Anterior cingulate cortex (tissue), 58 donors: Measurements from ENCODE around the gene MZF1.

Experiments used
- DNase-seq, 58 donors: peaks; one replicate each; lab custom pipeline; 2025; lab: John Stamatoyannopoulos, UW

Gene MZF1

DNA sequence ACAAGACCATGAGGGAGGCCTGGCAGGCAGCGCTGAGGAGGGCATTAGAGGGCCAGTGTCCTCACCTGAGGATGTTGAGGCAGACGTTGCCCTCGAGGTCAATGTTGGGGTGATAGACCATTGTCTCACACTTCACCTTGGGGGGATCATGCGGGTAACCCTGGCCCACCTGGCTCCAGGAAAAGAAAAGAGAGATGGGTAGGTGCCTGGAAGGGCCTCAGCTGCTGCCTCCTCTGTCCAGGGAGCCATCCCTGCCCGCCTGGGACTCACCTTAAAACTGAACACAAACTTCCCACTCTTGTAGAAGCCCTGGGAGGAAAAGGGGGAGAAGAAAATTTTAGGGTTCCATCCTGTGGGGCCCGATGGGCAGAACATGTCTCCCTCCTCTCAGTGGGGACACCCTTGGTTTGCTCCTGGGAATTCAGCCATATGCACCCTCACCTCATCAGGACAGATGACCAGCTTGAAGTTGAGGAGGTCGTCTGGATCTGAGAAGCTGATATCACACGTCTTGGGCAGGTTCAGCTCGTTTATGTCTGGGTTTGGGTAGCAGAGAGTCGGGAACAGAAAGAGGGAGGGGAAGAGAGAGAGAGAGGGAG lies 16.4 kb downstream of the MZF1 start:
- no peak for DNase-seq

DNA sequence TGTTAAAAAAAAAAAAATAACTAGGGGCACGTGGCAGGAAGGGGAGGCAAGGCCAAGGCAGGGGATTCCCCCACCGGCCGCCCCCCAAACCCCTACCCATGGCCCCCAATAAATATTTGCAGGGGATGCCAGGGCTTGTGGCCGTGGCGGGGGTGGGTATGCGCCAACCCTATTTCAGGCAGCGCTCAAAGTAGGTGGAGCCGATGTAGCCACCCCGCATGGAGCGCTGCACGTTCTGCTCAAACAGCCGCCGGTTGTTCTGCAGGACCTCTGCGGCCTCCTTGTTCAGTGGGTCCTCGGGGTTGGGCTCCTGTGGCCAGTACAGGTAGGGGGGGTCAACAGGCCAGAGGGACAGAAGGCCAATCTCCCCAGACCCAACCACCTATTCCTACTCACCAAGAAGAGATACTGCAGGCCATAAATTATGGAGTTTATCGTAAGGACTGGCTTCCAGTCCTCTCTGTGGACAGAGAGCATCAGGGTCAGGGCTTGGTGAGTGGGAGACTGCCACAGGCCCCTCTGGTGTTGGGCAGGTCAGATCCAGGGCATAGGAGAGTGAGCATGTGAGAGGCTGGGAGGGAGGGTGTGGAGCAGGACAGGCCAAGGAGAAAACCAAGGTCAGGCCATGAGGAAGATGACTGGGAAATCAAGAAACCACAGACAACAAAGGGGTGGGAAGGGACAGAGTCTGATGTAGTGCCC lies 17.1 kb downstream of the MZF1 start:
- DNase-seq = no peak

DNA sequence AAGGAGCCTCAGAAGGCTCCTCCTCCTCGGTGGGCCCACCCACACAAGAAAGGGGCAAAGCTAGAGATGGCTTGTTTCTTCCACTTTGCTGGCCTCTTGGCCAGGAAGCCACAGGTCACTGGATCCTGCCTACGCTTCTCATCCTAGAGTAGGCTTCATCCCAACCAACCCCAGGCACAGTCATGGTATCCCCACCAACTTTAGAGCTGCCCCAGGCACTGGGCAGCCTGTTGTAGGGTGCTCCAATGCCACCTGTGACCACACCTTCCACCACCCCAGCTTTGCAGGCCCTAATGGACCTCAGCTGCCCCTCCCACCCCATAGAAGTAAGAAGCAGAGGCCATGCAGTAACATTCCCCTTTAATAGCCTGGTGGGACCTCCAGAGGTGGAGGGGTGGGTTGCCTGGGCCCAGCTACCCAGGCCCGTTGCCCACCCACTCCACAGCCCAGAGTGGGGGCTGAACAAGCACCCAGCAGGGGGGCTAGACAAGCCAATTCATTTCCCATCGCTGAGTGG lies 17.7 kb downstream of the MZF1 start:
- no peak for DNase-seq

DNA sequence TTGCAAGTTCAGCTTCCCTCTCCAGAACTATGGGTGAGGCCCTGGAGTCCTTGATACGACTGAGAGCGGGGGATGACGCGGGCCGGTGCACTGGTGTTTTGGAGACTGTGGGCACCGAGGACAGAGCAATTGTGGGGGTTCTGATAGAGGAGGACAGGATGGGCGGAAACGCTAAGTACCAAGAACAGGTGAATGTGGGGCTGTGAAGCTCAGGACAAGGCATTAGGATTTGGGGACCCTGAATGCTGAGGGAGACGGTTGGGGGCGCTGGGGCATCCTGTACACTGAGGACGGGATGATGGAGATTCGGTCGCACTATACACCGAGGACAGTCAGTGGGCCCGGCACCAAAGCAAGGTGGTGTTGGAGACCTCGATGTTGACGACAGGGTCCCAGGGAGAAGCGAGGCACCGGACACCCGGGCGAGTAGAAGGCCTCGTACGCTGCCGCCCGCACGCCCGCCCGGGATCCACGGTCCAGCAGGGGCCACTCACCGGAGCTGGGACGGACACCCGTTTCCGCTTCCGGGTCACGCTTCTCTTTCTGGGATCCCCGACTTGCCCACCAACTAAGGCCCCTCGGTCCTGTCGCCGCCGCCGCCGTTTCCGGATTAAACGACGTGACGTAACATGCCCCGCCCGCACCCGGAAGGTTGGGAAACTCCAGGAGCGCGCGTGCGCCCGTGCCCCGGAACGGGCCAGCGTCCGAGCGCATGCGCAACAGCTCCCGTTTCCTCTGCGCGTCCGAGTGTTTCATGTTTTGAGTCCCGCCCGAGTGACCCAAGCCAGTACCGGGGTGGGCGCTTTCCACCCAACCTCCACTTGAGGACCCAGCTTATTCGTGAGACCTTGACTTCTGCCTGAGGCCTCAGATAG lies 18.4 kb downstream of the MZF1 start, which contains the start of gene CHMP2A:
CHMP2A (minus strand) TSS at position 612 of the 875 bp plus-strand sequence. CDS start 893 bp downstream, outside the sequence.
- no peak for DNase-seq

DNA sequence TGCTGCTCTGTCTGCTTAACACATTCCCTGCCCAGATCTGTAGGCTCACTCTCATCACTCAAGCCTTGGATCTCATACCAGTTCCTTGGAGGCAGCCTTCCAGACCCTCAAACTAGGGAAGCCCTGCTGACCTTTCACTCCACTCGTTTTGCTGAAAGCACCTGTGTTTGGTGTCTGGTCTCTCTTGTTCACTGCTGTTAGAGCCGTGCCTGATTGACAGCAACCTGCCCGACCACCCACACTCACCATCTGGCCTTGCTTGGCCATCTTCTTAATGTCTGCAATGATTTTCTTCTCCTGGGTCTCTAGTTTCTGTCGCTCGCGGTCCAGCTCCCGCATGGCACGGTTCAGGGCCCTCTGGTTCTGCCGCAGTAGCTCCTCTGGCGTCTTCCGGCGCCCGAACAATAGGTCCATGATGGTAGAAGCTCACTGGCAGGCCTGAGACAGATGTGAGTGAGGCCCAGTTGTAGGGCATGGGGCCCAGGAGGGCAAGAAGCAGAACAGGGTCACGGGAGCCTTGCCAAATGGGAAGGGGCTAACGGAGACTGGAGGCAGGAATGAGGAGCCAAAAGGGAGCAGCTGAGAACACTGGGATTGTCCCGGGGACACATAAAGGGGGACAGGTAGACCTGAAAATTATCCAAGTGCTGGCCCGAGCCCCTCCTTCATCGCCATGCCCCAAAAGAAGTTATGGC lies 19.2 kb downstream of the MZF1 start:
- DNase-seq = no peak

DNA sequence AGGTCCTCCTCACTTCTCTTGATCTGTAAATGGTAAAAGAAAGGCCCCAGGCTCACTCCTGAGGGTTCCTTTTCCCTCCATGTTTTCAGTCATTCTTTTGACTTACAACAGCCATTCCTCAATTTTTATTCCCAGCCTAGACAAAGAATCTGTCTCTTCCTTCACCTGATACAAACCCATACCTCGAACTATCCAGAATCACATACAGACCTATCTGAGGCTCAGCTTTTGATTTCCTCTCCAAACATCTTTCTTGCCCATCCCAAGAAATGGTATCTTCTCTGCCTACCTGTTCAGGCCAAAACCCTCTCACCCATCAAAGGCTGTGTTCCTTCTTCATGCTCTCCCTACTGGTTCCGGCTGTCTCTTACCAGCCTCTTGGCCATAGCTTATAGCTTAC lies 20.5 kb downstream of the MZF1 start:
- no peak for DNase-seq

DNA sequence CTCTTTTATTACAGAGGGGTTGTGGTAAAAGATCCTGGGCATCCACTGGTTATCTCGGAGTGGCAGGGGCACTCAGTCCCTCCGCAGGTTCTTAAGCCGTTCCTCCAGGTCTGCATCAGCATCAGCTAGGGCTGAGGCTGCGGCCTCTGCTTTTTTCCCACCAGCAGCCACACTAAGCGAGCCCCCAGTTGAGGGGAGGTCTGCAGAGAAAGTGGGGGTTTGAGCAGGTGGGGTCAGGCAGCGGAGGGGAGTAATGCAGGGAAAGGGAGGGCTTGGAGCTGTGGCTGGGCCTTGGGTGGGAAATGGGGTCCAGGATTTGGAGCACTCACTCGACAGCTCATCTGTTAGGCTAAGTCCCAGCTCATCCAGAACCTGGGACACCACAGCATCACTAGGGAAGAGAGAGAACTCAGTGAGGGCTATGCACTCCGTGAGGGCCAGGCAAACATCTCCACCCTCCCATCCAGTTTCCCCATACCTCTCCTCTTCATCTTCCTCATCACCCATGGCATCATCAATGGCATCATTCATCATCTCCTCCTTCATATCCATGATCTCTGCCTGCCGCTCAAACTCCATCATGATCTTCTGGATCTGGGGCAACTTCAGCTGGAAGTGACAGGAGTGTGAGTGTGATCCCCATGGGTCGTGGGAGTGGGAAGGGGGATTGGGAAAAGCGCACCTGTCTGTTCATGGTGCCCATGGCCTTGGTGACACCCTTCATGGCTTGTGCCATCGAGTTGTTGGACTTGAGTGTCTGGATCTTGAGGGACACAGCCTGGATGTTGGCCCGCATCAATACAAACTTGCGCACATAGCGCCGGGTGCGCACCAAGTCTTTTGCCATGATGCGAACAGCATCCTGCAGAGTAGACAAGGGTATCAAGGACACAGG lies 21.3 kb downstream of the MZF1 start:
- DNase-seq = no peak

DNA sequence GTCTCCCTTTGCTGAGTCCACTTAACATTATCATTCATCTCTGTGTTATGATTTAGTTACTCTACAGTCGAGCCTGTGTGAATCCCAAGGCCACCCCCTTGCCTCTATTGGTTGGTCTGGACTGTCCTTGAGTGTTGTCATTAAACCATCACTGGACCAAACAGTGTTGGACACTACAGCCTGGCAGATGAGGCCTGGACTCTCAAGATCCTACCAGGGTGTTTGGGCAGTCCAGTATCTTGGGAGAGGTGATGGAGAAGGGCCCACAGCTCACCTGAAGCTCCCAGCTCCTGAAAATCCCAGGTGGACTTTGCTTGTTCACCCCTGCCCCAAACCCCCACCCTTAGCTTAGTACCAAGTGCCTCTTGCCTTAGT lies 22.0 kb downstream of the MZF1 start:
- no peak for DNase-seq

DNA sequence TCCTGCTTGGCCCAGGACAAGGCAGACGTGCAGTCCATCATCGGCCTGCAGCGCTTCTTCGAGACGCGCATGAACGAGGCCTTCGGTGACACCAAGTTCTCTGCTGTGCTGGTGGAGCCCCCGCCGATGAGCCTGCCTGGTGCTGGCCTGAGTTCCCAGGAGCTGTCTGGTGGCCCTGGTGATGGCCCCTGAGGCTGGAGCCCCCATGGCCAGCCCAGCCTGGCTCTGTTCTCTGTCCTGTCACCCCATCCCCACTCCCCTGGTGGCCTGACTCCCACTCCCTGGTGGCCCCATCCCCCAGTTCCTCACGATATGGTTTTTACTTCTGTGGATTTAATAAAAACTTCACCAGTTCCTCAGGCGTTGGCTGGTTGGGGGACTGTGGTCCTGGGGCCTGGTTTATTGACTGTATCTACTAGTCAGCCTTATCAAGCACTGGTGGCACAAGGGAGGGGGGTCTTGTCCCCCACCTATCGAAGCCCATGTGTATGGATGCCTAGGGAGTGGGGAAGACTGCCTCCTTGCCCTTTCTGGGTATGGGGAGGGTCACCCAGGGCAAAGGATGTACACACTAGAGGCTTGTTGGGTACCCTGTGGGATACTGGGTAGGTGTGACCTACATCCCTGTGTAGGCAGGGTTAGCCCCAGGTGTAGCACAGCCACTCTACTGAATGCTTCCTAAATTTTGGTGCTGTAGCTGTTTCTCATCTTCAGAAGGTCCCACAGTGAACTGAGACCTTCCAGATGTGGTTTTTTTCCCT lies 22.6 kb downstream of the MZF1 start:
- no peak for DNase-seq

DNA sequence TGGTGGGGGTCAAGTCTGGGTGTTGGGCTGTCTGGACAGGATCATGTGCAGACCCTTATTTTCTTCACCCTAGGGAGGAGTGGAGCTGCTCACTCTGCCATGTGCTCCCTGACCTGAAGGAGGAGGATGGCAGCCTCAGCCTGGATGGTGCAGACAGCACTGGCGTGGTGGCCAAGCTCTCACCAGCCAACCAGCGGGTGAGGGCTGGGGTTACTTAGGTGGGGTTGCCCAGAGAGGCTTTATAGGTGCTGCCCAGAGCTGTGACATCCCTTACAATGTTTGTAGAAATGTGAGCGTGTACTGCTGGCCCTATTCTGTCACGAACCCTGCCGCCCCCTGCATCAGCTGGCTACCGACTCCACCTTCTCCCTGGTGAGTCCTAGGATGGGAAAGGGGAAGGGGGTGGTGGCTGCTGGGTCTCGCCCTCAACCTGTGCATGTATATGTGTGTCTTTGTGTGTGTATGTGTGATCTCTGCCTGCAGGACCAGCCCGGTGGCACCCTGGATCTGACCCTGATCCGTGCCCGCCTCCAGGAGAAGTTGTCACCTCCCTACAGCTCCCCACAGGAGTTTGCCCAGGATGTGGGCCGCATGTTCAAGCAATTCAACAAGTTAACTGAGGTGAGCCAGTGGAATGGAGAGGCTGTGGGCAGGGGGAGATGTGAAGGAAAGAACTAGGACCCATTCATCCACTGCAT lies 23.3 kb downstream of the MZF1 start:
- no peak for DNase-seq

DNA sequence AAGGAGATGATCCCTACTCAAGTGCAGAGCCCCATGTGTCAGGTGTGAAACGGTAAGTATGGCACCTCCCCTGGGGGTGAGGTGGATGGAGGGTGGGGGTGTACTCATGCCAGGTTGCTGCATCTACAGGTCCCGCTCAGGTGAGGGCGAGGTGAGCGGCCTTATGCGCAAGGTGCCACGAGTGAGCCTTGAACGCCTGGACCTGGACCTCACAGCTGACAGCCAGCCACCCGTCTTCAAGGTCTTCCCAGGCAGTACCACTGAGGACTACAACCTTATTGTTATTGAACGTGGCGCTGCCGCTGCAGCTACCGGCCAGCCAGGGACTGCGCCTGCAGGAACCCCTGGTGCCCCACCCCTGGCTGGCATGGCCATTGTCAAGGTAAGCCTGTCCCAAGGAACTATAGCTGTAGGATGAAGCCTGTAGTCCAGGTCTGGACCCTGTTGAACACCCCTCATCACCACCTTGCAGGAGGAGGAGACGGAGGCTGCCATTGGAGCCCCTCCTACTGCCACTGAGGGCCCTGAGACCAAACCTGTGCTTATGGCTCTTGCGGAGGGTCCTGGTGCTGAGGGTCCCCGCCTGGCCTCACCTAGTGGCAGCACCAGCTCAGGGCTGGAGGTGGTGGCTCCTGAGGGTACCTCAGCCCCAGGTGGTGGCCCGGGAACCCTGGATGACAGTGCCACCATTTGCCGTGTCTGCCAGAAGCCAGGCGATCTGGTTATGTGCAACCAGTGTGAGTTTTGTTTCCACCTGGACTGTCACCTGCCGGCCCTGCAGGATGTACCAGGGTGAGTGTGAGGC lies 24.1 kb downstream of the MZF1 start:
- no peak for DNase-seq

DNA sequence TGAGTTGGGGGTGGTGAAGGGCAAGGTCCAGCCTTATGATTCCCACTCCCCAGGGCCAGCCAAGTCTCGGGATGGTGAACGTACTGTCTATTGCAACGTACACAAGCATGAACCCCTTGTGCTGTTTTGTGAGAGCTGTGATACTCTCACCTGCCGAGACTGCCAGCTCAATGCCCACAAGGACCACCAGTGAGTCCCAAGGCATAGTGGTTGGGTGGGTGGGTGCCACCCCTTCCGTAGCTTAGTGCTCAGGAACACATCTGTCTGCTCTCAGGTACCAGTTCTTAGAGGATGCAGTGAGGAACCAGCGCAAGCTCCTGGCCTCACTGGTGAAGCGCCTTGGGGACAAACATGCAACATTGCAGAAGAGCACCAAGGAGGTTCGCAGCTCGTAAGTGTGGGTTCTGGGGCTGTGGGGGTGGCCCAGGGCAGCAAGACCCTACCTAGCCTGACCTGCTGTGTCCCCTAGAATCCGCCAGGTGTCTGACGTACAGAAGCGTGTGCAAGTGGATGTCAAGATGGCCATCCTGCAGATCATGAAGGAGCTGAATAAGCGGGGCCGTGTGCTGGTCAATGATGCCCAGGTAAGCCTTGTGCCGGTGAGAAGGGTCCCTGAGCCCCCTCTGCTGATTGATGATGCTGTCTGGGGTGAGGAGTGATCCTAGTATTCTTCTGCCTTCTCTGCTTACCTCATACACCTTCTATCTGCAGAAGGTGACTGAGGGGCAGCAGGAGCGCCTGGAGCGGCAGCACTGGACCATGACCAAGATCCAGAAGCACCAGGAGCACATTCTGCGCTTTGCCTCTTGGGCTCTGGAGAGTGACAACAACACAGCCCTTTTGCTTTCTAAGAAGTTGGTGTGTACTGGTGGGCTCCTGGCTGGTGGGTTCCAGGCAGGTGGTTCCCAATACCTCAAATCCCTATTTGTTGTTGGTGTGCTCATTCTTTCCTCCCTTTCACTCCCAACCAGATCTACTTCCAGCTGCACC lies 25.5 kb downstream of the MZF1 start:
- no peak for DNase-seq

DNA sequence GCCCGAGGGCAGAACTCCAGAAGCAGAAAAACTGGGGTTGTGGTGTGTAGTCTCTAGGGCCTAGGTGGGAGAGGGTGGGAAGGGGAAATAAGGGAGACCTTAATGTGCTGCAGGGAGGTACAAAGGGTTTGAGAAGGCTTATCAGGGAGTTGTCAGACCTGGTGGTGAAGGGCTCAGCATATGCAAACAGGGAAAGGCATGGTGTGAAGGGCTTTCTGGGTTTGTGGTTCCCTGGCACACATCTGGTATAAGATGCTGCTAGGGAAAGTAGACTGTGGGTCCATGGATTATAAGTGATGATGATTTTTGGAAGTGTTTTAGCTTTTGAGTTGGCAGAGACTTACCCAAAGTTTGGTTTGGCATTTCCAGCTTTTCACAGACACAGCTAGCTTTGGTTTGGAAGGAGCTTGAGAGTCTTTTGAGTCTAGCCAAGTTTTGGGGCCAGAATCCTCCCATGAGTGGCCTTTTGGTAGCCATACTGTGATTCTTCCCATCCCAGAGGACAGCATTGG lies 27.1 kb downstream of the MZF1 start:
- no peak for DNase-seq

DNA sequence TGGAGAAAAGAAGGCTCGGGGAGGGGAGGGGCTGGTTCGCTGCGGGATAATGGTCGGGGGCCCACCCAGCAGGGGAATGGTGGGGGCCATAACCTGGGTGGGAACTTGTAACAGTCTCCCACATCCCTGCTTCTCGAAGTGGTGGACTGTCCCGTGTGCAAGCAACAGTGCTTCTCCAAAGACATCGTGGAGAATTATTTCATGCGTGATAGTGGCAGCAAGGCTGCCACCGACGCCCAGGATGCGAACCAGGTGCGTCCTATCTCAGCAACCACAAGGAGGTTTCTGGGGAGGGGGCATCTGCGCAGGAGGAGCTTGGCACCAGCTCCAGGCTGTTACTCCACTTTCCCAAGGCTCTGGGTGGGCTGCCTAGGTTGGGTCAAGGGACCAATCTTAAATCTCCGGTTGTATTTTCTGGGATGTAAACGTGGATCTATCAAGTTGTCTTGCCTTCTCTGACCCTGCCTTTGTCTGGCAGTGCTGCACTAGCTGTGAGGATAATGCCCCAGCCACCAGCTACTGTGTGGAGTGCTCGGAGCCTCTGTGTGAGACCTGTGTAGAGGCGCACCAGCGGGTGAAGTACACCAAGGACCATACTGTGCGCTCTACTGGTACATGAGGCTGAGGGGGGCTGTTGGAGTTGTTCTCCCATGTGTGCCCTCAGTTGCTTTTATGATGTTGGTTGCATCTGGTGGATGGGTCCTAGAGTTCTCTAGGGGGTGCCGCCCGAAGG lies 27.7 kb downstream of the MZF1 start:
- DNase-seq = no peak

DNA sequence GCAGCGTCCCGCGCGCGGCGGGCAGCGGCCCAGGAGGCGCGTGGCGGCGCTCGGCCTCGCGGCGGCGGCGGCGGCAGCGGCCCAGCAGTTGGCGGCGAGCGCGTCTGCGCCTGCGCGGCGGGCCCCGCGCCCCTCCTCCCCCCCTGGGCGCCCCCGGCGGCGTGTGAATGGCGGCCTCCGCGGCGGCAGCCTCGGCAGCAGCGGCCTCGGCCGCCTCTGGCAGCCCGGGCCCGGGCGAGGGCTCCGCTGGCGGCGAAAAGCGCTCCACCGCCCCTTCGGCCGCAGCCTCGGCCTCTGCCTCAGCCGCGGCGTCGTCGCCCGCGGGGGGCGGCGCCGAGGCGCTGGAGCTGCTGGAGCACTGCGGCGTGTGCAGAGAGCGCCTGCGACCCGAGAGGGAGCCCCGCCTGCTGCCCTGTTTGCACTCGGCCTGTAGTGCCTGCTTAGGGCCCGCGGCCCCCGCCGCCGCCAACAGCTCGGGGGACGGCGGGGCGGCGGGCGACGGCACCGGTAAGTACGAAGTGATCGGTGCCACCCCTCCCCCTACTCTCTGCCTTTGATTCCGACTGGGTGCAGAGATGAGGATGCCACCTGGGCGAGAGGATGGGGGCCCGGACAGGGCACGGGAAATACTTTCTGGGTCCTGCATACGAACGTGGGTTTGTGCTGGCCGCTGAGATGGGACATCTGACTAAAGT lies 28.4 kb downstream of the MZF1 start:
- DNase-seq = no peak
